Measurements from ENCODE around the gene FFAR3.

FFAR3 gene

GRCh38 chr19:35310331-35310730 lies 47.9 kb upstream of the FFAR3 start:
- H2BK5ac ChIP-seq (ENCODE audit: low read length): no peak overlapping the region
- no peak overlapping the region for H3K18ac ChIP-seq (ENCODE audit: low read length)
- H4K8ac ChIP-seq (ENCODE audit: low read depth, low read length): no peak overlapping the region
- DNase-seq (ENCODE audit: low spot score): no peak
- peaks cover 0 to 13% (median 0%) of the 10 kb centered on the region in 3 experiments for H3K27me3 ChIP-seq (ENCODE audit: control insufficient read depth in 3 of 3, insufficient read depth in 3 of 3, low read depth in 1 of 3, low read length in 3 of 3)
- no peak overlapping the region for H3K4me3 ChIP-seq (ENCODE audit: low read length in 2 of 2)
- H2BK120ac ChIP-seq (ENCODE audit: low read depth, low read length): no peak overlapping the region
- no peak overlapping the region for H3K27ac ChIP-seq (replicated peaks; ENCODE audit: low read length)
- H3K9me3 ChIP-seq (replicated peaks in 1 of 2; ENCODE audit: control insufficient read depth in 2 of 2, insufficient read depth in 1 of 2, low read depth in 1 of 2, low read length in 2 of 2): peaks cover 0 to 1% of the 10 kb centered on the region in 2 donors
- H2BK15ac ChIP-seq (ENCODE audit: low read length): no peak overlapping the region
- H3K14ac ChIP-seq (ENCODE audit: low read length): no peak overlapping the region
- no peak overlapping the region for H4K91ac ChIP-seq (ENCODE audit: low read depth, low read length, poor library complexity)
- no peaks in the 10 kb centered on the region for H3K79me1 ChIP-seq (ENCODE audit: low read depth, low read length)
- H2BK12ac ChIP-seq (ENCODE audit: low read length): no peak overlapping the region
- no peak overlapping the region for H3K23ac ChIP-seq (ENCODE audit: low read depth, low read length, poor library complexity)
- peak overlapping the region; percentile 88 for H2AK5ac ChIP-seq (ENCODE audit: low read depth, low read length)
- no peaks in the 10 kb centered on the region for H3K36me3 ChIP-seq (replicated peaks in 1 of 2; ENCODE audit: control insufficient read depth in 2 of 2, insufficient read depth in 2 of 2, low read length in 2 of 2)
- H2AFZ ChIP-seq (ENCODE audit: low read length): no peak overlapping the region
- H3K4me2 ChIP-seq (ENCODE audit: insufficient read depth, low read length, poor library complexity, severe bottlenecking): no peak overlapping the region
- no peak overlapping the region for H3K4ac ChIP-seq (ENCODE audit: low read length)
- H3K9ac ChIP-seq (ENCODE audit: low read depth, low read length, poor library complexity): no peak overlapping the region
- peaks cover 4% of the 10 kb centered on the region in 2 donors for H3K4me1 ChIP-seq (ENCODE audit: control insufficient read depth in 2 of 2, insufficient read depth in 1 of 2, low read depth in 1 of 2, low read length in 2 of 2)
- WGBS, 2 donors (ENCODE audit: extremely low coverage in 2 of 2, insufficient read length in 2 of 2, insufficient replicate concordance in 1 of 2): no CpG with 5 or more reads among the region's 12 CpGs

GRCh38 chr19:35310811-35311465 lies 47.3 kb upstream of the FFAR3 start:
- no peak overlapping the region for H3K18ac ChIP-seq (ENCODE audit: low read length)
- H3K4me2 ChIP-seq (ENCODE audit: insufficient read depth, low read length, poor library complexity, severe bottlenecking): no peak overlapping the region
- no peak overlapping the region for H2BK12ac ChIP-seq (ENCODE audit: low read length)
- no peak overlapping the region for H2AFZ ChIP-seq (ENCODE audit: low read length)
- H3K23ac ChIP-seq (ENCODE audit: low read depth, low read length, poor library complexity): no peak overlapping the region
- H3K14ac ChIP-seq (ENCODE audit: low read length): peak overlapping the region; percentile 21
- no peak overlapping the region for H3K27ac ChIP-seq (replicated peaks; ENCODE audit: low read length)
- H2BK120ac ChIP-seq (ENCODE audit: low read depth, low read length): no peak overlapping the region
- H4K91ac ChIP-seq (ENCODE audit: low read depth, low read length, poor library complexity): no peak overlapping the region
- H4K8ac ChIP-seq (ENCODE audit: low read depth, low read length): no peak overlapping the region
- H2BK15ac ChIP-seq (ENCODE audit: low read length): no peak overlapping the region
- no peaks in the 10 kb centered on the region for H3K36me3 ChIP-seq (replicated peaks in 1 of 2; ENCODE audit: control insufficient read depth in 2 of 2, insufficient read depth in 2 of 2, low read length in 2 of 2)
- H3K9me3 ChIP-seq (replicated peaks in 1 of 2; ENCODE audit: control insufficient read depth in 2 of 2, insufficient read depth in 1 of 2, low read depth in 1 of 2, low read length in 2 of 2): no peaks in the 10 kb centered on the region
- no peak overlapping the region for H3K4me3 ChIP-seq (ENCODE audit: low read length in 2 of 2)
- H3K27me3 ChIP-seq (ENCODE audit: control insufficient read depth in 3 of 3, insufficient read depth in 3 of 3, low read depth in 1 of 3, low read length in 3 of 3): peaks cover 0 to 13% (median 0%) of the 10 kb centered on the region in 3 experiments
- no peak overlapping the region for H3K9ac ChIP-seq (ENCODE audit: low read depth, low read length, poor library complexity)
- H3K4ac ChIP-seq (ENCODE audit: low read length): no peak overlapping the region
- no peaks in the 10 kb centered on the region for H3K79me1 ChIP-seq (ENCODE audit: low read depth, low read length)
- no peak for DNase-seq (ENCODE audit: low spot score)
- H2BK5ac ChIP-seq (ENCODE audit: low read length): no peak overlapping the region
- H2AK5ac ChIP-seq (ENCODE audit: low read depth, low read length): no peak overlapping the region
- WGBS, 2 donors (ENCODE audit: extremely low coverage in 2 of 2, insufficient read length in 2 of 2, insufficient replicate concordance in 1 of 2): no CpG with 5 or more reads among the region's 10 CpGs
- H3K4me1 ChIP-seq (ENCODE audit: control insufficient read depth in 2 of 2, insufficient read depth in 1 of 2, low read depth in 1 of 2, low read length in 2 of 2): peaks cover 3 to 4% of the 10 kb centered on the region in 2 donors

DNA sequence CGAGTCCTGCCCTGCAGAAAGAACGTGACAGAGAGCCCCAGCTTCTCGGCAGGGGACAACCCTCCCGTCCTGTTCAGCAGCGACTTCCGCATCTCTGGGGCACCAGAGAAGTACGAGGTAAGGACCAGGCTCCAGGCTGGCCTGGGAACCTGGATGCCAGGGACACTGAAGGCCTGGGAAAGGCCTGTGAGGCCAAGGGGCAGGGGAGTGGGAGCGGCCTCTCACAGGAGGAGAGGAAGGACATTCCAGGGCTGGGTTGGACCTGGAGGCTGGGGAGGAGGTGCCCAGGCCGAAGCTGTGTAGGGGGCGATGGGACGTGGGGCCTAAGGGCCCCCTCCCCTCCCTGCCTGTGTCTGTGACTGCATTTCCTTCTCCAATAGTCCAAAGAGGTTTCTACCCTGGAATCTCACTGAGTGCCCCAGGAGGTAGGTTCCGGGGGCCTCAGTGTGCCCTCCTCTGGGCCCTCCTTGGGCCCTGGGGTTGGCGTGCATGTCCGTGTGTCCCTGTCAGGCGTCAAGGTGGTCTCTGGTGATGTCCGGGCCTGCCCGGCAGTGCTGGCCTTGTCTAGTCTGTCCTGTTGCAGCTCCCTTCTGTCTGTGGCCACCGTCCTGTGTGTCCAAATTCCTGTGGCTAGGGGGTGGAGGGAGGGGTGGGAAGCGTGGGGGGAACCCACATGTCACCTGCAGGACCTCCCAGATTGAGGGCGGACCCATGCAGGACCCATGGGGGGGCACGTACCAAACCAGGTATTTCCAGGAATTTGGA lies 46.2 kb upstream of the FFAR3 start:
- peak overlapping the region; percentile 80 for H3K18ac ChIP-seq (ENCODE audit: low read length)
- peaks cover 3 to 4% of the 10 kb centered on the region in 2 donors for H3K4me1 ChIP-seq (ENCODE audit: control insufficient read depth in 2 of 2, insufficient read depth in 1 of 2, low read depth in 1 of 2, low read length in 2 of 2)
- peak overlapping the region; percentile 75 for H2AK5ac ChIP-seq (ENCODE audit: low read depth, low read length)
- peak overlapping the region; percentile 22 for H2AFZ ChIP-seq (ENCODE audit: low read length)
- WGBS, 2 donors (ENCODE audit: extremely low coverage in 2 of 2, insufficient read length in 2 of 2, insufficient replicate concordance in 1 of 2): no CpG with 5 or more reads among the region's 21 CpGs
- H4K8ac ChIP-seq (ENCODE audit: low read depth, low read length): no peak overlapping the region
- no peak for DNase-seq (ENCODE audit: low spot score)
- H3K9ac ChIP-seq (ENCODE audit: low read depth, low read length, poor library complexity): no peak overlapping the region
- H2BK15ac ChIP-seq (ENCODE audit: low read length): peak overlapping the region; percentile 58
- H3K27ac ChIP-seq (replicated peaks; ENCODE audit: low read length): no peak overlapping the region
- H3K4ac ChIP-seq (ENCODE audit: low read length): peak overlapping the region; percentile 11
- peak overlapping the region; percentile 31 for H2BK12ac ChIP-seq (ENCODE audit: low read length)
- H3K9me3 ChIP-seq (replicated peaks in 1 of 2; ENCODE audit: control insufficient read depth in 2 of 2, insufficient read depth in 1 of 2, low read depth in 1 of 2, low read length in 2 of 2): no peaks in the 10 kb centered on the region
- no peaks in the 10 kb centered on the region for H3K79me1 ChIP-seq (ENCODE audit: low read depth, low read length)
- peak overlapping the region; percentile 17 for H2BK5ac ChIP-seq (ENCODE audit: low read length)
- H3K23ac ChIP-seq (ENCODE audit: low read depth, low read length, poor library complexity): peak overlapping the region; percentile 75
- H2BK120ac ChIP-seq (ENCODE audit: low read depth, low read length): no peak overlapping the region
- peaks cover 0 to 13% (median 0%) of the 10 kb centered on the region in 3 experiments for H3K27me3 ChIP-seq (ENCODE audit: control insufficient read depth in 3 of 3, insufficient read depth in 3 of 3, low read depth in 1 of 3, low read length in 3 of 3)
- H3K4me3 ChIP-seq (ENCODE audit: low read length in 2 of 2): no peak overlapping the region
- peak overlapping the region; percentile 21 for H3K14ac ChIP-seq (ENCODE audit: low read length)
- H4K91ac ChIP-seq (ENCODE audit: low read depth, low read length, poor library complexity): no peak overlapping the region
- H3K36me3 ChIP-seq (replicated peaks in 1 of 2; ENCODE audit: control insufficient read depth in 2 of 2, insufficient read depth in 2 of 2, low read length in 2 of 2): no peaks in the 10 kb centered on the region
- H3K4me2 ChIP-seq (ENCODE audit: insufficient read depth, low read length, poor library complexity, severe bottlenecking): no peak overlapping the region

DNA sequence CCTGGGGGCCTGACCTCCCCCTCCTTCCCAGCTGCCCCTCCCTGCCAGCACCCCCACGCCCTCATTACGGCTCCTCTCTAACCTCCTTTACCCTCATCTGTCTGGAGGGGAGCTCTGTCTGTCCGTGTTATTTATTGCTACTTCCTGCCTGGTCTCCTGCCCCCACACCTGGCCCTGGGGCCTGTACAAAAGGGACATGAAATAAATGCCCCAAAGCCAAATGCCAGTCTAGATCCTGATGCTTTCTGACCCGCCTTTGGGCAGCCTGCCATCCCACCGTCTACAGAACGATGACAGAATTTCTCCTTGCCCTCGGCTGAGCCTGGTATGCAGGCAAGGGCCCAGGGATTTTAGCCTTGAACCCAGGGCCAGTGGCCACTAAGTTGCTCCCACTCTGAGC lies 44.7 kb upstream of the FFAR3 start:
- WGBS, 2 donors (ENCODE audit: extremely low coverage in 2 of 2, insufficient read length in 2 of 2, insufficient replicate concordance in 1 of 2): no CpG with 5 or more reads among the region's 7 CpGs
- H2BK5ac ChIP-seq (ENCODE audit: low read length): peak overlapping the region; percentile 87
- peak overlapping the region; percentile 28 for H2BK120ac ChIP-seq (ENCODE audit: low read depth, low read length)
- no peak overlapping the region for H3K4me3 ChIP-seq (ENCODE audit: low read length in 2 of 2)
- no peak overlapping the region for H2AFZ ChIP-seq (ENCODE audit: low read length)
- H2AK5ac ChIP-seq (ENCODE audit: low read depth, low read length): no peak overlapping the region
- H3K27me3 ChIP-seq (ENCODE audit: control insufficient read depth in 3 of 3, insufficient read depth in 3 of 3, low read depth in 1 of 3, low read length in 3 of 3): peaks cover 0 to 13% (median 0%) of the 10 kb centered on the region in 3 experiments
- H4K8ac ChIP-seq (ENCODE audit: low read depth, low read length): peak overlapping the region; percentile 98
- H2BK15ac ChIP-seq (ENCODE audit: low read length): no peak overlapping the region
- H2BK12ac ChIP-seq (ENCODE audit: low read length): no peak overlapping the region
- DNase-seq (ENCODE audit: low spot score): no peak
- H3K9ac ChIP-seq (ENCODE audit: low read depth, low read length, poor library complexity): no peak overlapping the region
- no peak overlapping the region for H3K4ac ChIP-seq (ENCODE audit: low read length)
- no peak overlapping the region for H3K23ac ChIP-seq (ENCODE audit: low read depth, low read length, poor library complexity)
- peaks cover 3 to 4% of the 10 kb centered on the region in 2 donors for H3K4me1 ChIP-seq (ENCODE audit: control insufficient read depth in 2 of 2, insufficient read depth in 1 of 2, low read depth in 1 of 2, low read length in 2 of 2)
- H3K9me3 ChIP-seq (replicated peaks in 1 of 2; ENCODE audit: control insufficient read depth in 2 of 2, insufficient read depth in 1 of 2, low read depth in 1 of 2, low read length in 2 of 2): no peaks in the 10 kb centered on the region
- no peaks in the 10 kb centered on the region for H3K79me1 ChIP-seq (ENCODE audit: low read depth, low read length)
- no peaks in the 10 kb centered on the region for H3K36me3 ChIP-seq (replicated peaks in 1 of 2; ENCODE audit: control insufficient read depth in 2 of 2, insufficient read depth in 2 of 2, low read length in 2 of 2)
- H3K18ac ChIP-seq (ENCODE audit: low read length): no peak overlapping the region
- H3K4me2 ChIP-seq (ENCODE audit: insufficient read depth, low read length, poor library complexity, severe bottlenecking): no peak overlapping the region
- H3K14ac ChIP-seq (ENCODE audit: low read length): no peak overlapping the region
- no peak overlapping the region for H3K27ac ChIP-seq (replicated peaks; ENCODE audit: low read length)
- no peak overlapping the region for H4K91ac ChIP-seq (ENCODE audit: low read depth, low read length, poor library complexity)

Data from neuronal stem cell (in vitro differentiated cells).